Measurements from ENCODE around the gene MIA2.

Gene MIA2

DNA sequence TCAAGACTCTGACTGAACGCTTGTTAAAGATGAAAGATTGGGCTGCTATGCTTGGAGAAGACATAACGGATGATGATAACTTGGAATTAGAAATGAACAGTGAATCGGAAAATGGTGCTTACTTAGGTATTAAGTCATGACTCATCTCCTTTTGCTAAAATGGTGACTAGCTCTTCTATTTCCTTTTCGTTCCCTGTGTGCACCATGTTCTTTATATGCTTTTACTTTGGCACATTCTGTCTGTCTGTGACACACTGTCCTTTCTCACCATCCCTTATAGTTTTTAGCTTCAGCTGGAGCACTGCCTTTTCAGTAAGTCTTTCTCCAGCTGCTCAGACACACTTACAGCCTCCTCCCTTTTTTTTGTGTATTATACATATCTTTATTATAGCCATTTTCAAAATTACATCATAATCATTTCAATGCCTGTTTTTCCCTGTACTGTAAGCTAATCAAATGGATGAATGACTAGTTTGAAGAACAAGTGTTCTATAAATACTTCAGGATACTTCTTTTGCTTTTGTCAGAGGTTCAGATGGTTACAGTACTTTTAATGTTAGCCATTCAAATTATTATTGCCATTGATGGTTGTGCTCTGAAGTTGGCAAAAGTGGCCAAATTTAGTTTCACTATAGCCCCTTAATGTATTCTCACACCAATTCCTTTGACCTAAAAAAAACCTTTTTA is 68.6 kb downstream of the MIA2 start:
- no peaks in the 10 kb centered on the region for H3K27me3 ChIP-seq (ENCODE audit: insufficient read depth, poor library complexity, severe bottlenecking)
- no peak overlapping the region for H3K27ac ChIP-seq (ENCODE audit: poor library complexity, severe bottlenecking)
- H3K4me1 ChIP-seq (ENCODE audit: insufficient read depth, poor library complexity, severe bottlenecking) = no peaks in the 10 kb centered on the region
- H3K36me3 ChIP-seq (ENCODE audit: low read depth) = peaks cover 63% of the 10 kb centered on the region
- ATAC-seq (ENCODE audit: low read depth) (no peak), DNase-seq (ENCODE audit: low spot score) (no peak)
- H3K4me3 ChIP-seq (ENCODE audit: severe bottlenecking) = no peak overlapping the region
- TF ChIP-seq, protein P1, sequence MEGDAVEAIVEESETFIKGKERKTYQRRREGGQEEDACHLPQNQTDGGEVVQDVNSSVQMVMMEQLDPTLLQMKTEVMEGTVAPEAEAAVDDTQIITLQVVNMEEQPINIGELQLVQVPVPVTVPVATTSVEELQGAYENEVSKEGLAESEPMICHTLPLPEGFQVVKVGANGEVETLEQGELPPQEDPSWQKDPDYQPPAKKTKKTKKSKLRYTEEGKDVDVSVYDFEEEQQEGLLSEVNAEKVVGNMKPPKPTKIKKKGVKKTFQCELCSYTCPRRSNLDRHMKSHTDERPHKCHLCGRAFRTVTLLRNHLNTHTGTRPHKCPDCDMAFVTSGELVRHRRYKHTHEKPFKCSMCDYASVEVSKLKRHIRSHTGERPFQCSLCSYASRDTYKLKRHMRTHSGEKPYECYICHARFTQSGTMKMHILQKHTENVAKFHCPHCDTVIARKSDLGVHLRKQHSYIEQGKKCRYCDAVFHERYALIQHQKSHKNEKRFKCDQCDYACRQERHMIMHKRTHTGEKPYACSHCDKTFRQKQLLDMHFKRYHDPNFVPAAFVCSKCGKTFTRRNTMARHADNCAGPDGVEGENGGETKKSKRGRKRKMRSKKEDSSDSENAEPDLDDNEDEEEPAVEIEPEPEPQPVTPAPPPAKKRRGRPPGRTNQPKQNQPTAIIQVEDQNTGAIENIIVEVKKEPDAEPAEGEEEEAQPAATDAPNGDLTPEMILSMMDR (IDR thresholded peaks at IDR 0.05; ENCODE audit: poor library complexity, severe bottlenecking) = no peak
- H3K9me3 ChIP-seq (ENCODE audit: severe bottlenecking) = no peaks in the 10 kb centered on the region

DNA sequence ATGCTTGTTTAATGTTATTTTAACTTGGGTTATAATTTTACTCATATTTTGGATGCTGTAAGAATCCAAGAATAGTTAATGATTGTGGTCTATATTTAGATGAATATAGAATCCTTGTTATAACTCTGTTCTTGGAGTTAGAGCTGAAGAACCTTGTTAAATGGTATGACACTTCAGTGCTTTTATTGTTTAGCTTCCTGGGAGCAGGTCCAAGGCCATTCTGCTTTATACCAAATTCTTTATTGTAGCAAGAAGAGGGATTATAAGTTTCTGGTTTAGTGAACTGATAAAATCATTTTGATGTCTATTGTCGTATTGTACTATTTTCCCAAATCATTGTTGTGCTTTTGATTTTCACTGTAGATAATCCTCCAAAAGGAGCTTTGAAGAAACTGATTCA is 69.4 kb downstream of the MIA2 start:
- ATAC-seq (ENCODE audit: low read depth) = no peak

DNA sequence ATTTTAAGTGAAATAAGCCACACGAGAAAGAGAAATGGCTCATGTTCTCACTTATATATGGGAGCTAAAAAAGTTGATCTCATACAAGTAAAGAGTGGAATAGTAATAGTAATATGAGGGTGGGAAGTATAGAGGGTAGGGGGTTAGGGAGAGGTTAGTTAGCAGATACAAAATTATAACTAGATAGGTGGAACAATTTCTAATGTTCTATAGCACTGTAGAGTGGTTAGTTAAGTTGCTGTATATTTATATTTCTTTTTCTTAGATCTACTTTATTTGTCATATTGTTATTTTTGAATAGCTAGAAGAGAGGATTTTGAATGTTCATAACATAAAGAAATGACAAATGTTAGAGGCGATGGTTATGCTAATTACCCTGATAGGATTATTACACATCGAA is 74.1 kb downstream of the MIA2 start:
- TF ChIP-seq, protein P1 (IDR thresholded peaks at IDR 0.05; ENCODE audit: poor library complexity, severe bottlenecking) = no peak
- ATAC-seq (ENCODE audit: low read depth) = no peak
- no peak for DNase-seq (ENCODE audit: low spot score)
- Histone ChIP-seq H3K36me3 (ENCODE audit: low read depth) (peaks cover 43% of the 10 kb centered on the region), H3K4me3 (ENCODE audit: severe bottlenecking) (no peak overlapping the region), H3K27ac (ENCODE audit: poor library complexity, severe bottlenecking) (no peak overlapping the region), H3K9me3 (ENCODE audit: severe bottlenecking) (no peaks in the 10 kb centered on the region), H3K4me1 (ENCODE audit: insufficient read depth, poor library complexity, severe bottlenecking) (no peaks in the 10 kb centered on the region), H3K27me3 (ENCODE audit: insufficient read depth, poor library complexity, severe bottlenecking) (no peaks in the 10 kb centered on the region)

More for the DNA sequence above, 69.4 kb downstream of the MIA2 start:
- H3K4me1 ChIP-seq (ENCODE audit: insufficient read depth, poor library complexity, severe bottlenecking) = no peaks in the 10 kb centered on the region
- H3K36me3 ChIP-seq (ENCODE audit: low read depth) = peaks cover 58% of the 10 kb centered on the region
- TF ChIP-seq, protein P1 (IDR thresholded peaks at IDR 0.05; ENCODE audit: poor library complexity, severe bottlenecking) = no peak
- no peaks in the 10 kb centered on the region for H3K9me3 ChIP-seq (ENCODE audit: severe bottlenecking)
- H3K27me3 ChIP-seq (ENCODE audit: insufficient read depth, poor library complexity, severe bottlenecking) = no peaks in the 10 kb centered on the region
- no peak overlapping the region for H3K27ac ChIP-seq (ENCODE audit: poor library complexity, severe bottlenecking)
- DNase-seq (ENCODE audit: low spot score) = no peak
- H3K4me3 ChIP-seq (ENCODE audit: severe bottlenecking) = no peak overlapping the region

DNA sequence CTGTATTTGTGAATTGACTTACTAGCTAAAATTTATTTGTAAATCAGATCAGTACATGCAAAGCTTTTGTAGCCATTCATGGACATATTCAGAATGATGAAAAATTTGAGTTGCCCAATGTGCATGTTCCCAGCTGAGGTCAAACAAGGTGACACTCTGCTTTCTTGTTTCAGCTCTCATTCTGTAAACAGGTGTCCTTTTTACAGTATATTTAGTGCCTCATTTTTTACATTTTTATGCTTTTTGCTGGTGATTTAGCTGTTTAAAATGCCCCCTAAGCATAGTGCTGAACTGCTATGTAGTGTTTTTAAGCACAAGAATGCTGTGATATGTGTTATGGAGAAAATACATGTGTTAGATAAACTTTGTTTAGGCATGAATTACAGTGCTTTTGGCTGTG is 76.3 kb downstream of the MIA2 start:
- Histone ChIP-seq H3K4me1 (ENCODE audit: insufficient read depth, poor library complexity, severe bottlenecking) (no peaks in the 10 kb centered on the region), H3K27ac (ENCODE audit: poor library complexity, severe bottlenecking) (no peak overlapping the region), H3K4me3 (ENCODE audit: severe bottlenecking) (no peak overlapping the region), H3K36me3 (ENCODE audit: low read depth) (peaks cover 36% of the 10 kb centered on the region), H3K27me3 (ENCODE audit: insufficient read depth, poor library complexity, severe bottlenecking) (no peaks in the 10 kb centered on the region), H3K9me3 (ENCODE audit: severe bottlenecking) (no peaks in the 10 kb centered on the region)
- DNase-seq (ENCODE audit: low spot score) = no peak
- ATAC-seq (ENCODE audit: low read depth) = no peak
- TF ChIP-seq, protein P1 (IDR thresholded peaks at IDR 0.05; ENCODE audit: poor library complexity, severe bottlenecking) = no peak

DNA sequence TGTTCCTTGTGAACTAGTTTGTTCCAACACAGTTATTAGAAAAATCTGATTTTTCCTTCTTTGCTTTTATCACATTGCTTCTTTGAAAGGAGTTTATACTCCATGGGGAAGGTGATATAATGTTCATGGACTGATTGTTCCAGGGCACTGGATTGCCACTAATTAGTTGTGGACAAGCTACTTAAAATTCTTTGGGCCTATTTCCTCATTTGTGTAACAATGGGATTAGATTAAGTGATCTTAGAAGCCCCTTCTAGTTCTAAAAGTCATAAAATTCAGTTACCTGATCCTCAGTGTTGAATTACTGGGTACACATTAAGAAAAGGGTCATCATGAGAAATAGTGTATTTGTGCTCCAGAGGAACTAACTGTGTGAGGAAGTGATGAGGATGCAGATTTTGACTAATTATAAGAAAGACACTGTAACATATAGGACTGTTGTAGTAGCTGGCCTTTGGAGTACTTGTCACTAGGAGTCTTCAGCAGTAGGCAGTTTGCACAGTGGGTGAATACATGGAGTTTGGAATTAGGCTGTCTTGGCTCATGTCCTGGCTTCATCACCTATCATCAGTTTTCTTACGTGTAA is 82.2 kb downstream of the MIA2 start:
- H3K36me3 ChIP-seq (ENCODE audit: low read depth) = peaks cover 66% of the 10 kb centered on the region
- DNase-seq (ENCODE audit: low spot score) (no peak), ATAC-seq (ENCODE audit: low read depth) (no peak)
- no peaks in the 10 kb centered on the region for H3K4me1 ChIP-seq (ENCODE audit: insufficient read depth, poor library complexity, severe bottlenecking)
- no peak overlapping the region for H3K4me3 ChIP-seq (ENCODE audit: severe bottlenecking)
- no peaks in the 10 kb centered on the region for H3K9me3 ChIP-seq (ENCODE audit: severe bottlenecking)
- H3K27ac ChIP-seq (ENCODE audit: poor library complexity, severe bottlenecking) = no peak overlapping the region
- no peaks in the 10 kb centered on the region for H3K27me3 ChIP-seq (ENCODE audit: insufficient read depth, poor library complexity, severe bottlenecking)
- TF ChIP-seq, protein P1 (IDR thresholded peaks at IDR 0.05; ENCODE audit: poor library complexity, severe bottlenecking) = no peak

All from RWPE2 (cell line).